ENCODE results near the gene IFIH1. TPM values are rescaled to one million over a fixed set of nuclear protein-coding genes. Genes with fewer than 3 reads are reported as not detected.

Gene IFIH1
- total RNA-seq, 2 donors from 2014 or later = 50.3 to 56.0 TPM

GRCh38 chr2:162242586-162243280 lies 75.8 kb downstream of the IFIH1 start:
- H3K9me3 ChIP-seq (ENCODE audit: control insufficient read depth, low read length, poor library complexity, severe bottlenecking) = no peaks in the 10 kb centered on the region
- no peak overlapping the region for H3K27ac Mint-ChIP-seq
- no peaks in the 10 kb centered on the region for H3K36me3 Mint-ChIP-seq (ENCODE audit: low read depth)
- ATAC-seq (no peak), DNase-seq (no peak)
- H3K4me3 Mint-ChIP-seq = no peak overlapping the region
- H3K4me1 Mint-ChIP-seq = no peaks in the 10 kb centered on the region
- H3K27me3 Mint-ChIP-seq = peaks cover 51% of the 10 kb centered on the region

GRCh38 chr2:162241571-162241970 lies 76.9 kb downstream of the IFIH1 start:
- Mint-ChIP-seq H3K27ac (no peak overlapping the region), H3K4me3 (no peak overlapping the region), H3K4me1 (no peaks in the 10 kb centered on the region), H3K36me3 (ENCODE audit: low read depth) (no peaks in the 10 kb centered on the region), H3K27me3 (peaks cover 48% of the 10 kb centered on the region)
- H3K9me3 ChIP-seq (ENCODE audit: control insufficient read depth, low read length, poor library complexity, severe bottlenecking) = no peaks in the 10 kb centered on the region
- DNase-seq (no peak), ATAC-seq (no peak)

GRCh38 chr2:162234620-162235462 lies 83.6 kb downstream of the IFIH1 start:
- H3K4me3 Mint-ChIP-seq = no peak overlapping the region
- no peak for ATAC-seq
- no peak for DNase-seq
- peaks cover 25% of the 10 kb centered on the region for H3K27me3 Mint-ChIP-seq
- no peaks in the 10 kb centered on the region for H3K4me1 Mint-ChIP-seq
- H3K27ac Mint-ChIP-seq = no peak overlapping the region
- H3K36me3 Mint-ChIP-seq (ENCODE audit: low read depth) = no peaks in the 10 kb centered on the region
- no peaks in the 10 kb centered on the region for H3K9me3 ChIP-seq (ENCODE audit: control insufficient read depth, low read length, poor library complexity, severe bottlenecking)

- Mint-ChIP-seq H3K27ac (no peak overlapping the region), H3K27me3 (peaks cover 25% of the 10 kb centered on the region), H3K4me3 (no peak overlapping the region), H3K4me1 (no peaks in the 10 kb centered on the region), H3K36me3 (ENCODE audit: low read depth) (no peaks in the 10 kb centered on the region)
- DNase-seq = no peak
- no peak for ATAC-seq
- no peaks in the 10 kb centered on the region for H3K9me3 ChIP-seq (ENCODE audit: control insufficient read depth, low read length, poor library complexity, severe bottlenecking)
Observed at GRCh38 chr2:162233197-162233596, 85.3 kb downstream of the IFIH1 start.

DNA sequence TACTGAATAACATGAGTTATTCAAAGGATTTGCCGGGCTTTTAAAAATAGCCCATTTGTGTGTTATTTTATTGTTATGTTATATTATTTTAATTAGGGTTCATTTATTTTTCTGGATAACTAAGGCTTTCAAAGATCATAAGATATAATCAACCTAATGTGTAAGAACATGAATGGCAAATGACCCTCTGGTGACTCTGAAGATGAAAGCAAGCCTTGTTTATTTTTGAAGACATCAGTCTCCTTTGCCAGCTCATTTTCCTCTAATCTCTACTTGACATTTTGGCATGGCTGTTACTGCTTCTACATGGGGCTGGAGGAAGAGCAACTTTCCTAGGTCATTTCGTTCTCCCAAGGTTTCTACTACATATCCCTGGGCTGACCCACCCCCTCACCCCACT lies 85.8 kb downstream of the IFIH1 start:
- H3K4me1 Mint-ChIP-seq = no peaks in the 10 kb centered on the region
- peaks cover 26% of the 10 kb centered on the region for H3K27me3 Mint-ChIP-seq
- ATAC-seq = no peak

DNA sequence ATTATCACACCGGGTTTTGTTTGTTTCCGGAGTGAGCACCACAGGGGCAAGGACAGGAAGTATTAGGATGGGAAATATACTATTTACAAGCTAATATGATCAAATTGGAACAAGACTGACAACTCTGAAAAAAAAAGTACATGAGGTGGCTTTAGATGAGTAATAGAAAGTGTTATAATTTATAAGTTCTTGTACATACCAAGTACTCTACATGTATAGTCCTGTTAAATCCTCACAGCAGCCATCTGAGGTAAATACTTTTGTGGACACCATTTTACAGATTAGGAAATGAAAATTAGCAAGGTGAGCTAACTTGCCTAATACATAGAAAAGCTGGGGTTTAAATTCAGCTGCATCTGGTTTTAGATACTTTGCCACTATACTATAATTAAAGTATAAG lies 86.5 kb downstream of the IFIH1 start:
- Mint-ChIP-seq H3K36me3 (ENCODE audit: low read depth) (no peaks in the 10 kb centered on the region), H3K27ac (no peak overlapping the region), H3K4me1 (no peaks in the 10 kb centered on the region), H3K4me3 (no peak overlapping the region), H3K27me3 (peaks cover 26% of the 10 kb centered on the region)
- H3K9me3 ChIP-seq (ENCODE audit: control insufficient read depth, low read length, poor library complexity, severe bottlenecking) = no peaks in the 10 kb centered on the region
- ATAC-seq (no peak), DNase-seq (no peak)

More for the DNA sequence above, 85.8 kb downstream of the IFIH1 start:
- no peak for DNase-seq
- Mint-ChIP-seq H3K4me3 (no peak overlapping the region), H3K36me3 (ENCODE audit: low read depth) (no peaks in the 10 kb centered on the region), H3K27ac (no peak overlapping the region)
- no peaks in the 10 kb centered on the region for H3K9me3 ChIP-seq (ENCODE audit: control insufficient read depth, low read length, poor library complexity, severe bottlenecking)

GRCh38 chr2:162230761-162231160 lies 87.7 kb downstream of the IFIH1 start:
- H3K27ac Mint-ChIP-seq = no peak overlapping the region
- H3K9me3 ChIP-seq (ENCODE audit: control insufficient read depth, low read length, poor library complexity, severe bottlenecking) = no peaks in the 10 kb centered on the region
- ATAC-seq = no peak
- H3K36me3 Mint-ChIP-seq (ENCODE audit: low read depth) = no peaks in the 10 kb centered on the region
- H3K4me3 Mint-ChIP-seq = no peak overlapping the region
- DNase-seq = no peak
- H3K27me3 Mint-ChIP-seq = peaks cover 20% of the 10 kb centered on the region
- no peaks in the 10 kb centered on the region for H3K4me1 Mint-ChIP-seq

DNA sequence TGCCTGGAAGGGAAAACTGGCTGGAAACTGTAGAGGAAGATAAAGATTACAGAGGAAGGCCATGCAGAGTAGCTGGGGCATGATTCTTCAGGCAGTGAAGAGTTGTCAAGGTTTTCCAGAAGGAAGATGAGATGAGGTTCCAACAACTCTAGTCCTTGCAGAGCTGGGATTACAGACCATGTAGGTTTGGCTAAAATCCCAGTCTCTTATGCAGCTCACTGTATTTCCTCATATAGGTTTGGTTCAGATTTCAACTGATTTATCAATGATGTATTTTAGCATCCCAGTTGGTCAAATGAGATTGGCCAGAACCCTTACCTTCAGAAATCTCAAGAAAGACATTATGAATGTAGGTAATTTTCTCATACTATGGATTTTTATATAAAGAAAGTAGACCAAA lies 91.6 kb downstream of the IFIH1 start:
- Mint-ChIP-seq H3K27ac (no peak overlapping the region), H3K36me3 (ENCODE audit: low read depth) (no peaks in the 10 kb centered on the region), H3K27me3 (peaks cover 29% of the 10 kb centered on the region), H3K4me1 (no peaks in the 10 kb centered on the region), H3K4me3 (no peak overlapping the region)
- H3K9me3 ChIP-seq (ENCODE audit: control insufficient read depth, low read length, poor library complexity, severe bottlenecking) = no peaks in the 10 kb centered on the region
- ATAC-seq (no peak), DNase-seq (no peak)

GRCh38 chr2:162221064-162221463 lies 97.4 kb downstream of the IFIH1 start:
- peaks cover 3% of the 10 kb centered on the region for H3K4me1 Mint-ChIP-seq
- no peaks in the 10 kb centered on the region for H3K36me3 Mint-ChIP-seq (ENCODE audit: low read depth)

DNA sequence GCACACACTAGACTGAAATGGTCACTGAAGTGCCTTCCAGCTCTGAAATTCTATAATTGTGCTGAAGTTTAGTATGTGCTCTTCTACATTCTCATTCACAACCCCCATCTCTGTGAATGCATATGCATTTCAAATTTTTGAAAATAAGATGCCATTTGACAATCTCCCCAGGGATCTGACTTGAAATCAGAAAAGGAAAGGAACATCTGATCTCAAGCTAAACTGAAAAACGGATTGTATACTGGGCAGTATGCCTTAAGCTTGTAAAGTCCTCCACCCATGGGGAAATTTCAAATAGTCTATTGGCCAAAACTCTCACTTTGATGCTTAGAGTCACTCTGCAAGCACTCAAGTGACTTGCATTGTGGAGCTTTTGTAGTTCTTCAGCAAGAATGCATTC lies 98.1 kb downstream of the IFIH1 start:
- no peak overlapping the region for H3K4me3 Mint-ChIP-seq
- no peaks in the 10 kb centered on the region for H3K36me3 Mint-ChIP-seq (ENCODE audit: low read depth)
- ATAC-seq (no peak), DNase-seq (no peak)
- H3K9me3 ChIP-seq (ENCODE audit: control insufficient read depth, low read length, poor library complexity, severe bottlenecking) = no peaks in the 10 kb centered on the region
- H3K4me1 Mint-ChIP-seq = peaks cover 3% of the 10 kb centered on the region
- H3K27ac Mint-ChIP-seq = no peak overlapping the region
- peaks cover 44% of the 10 kb centered on the region for H3K27me3 Mint-ChIP-seq

More at GRCh38 chr2:162221064-162221463, 97.4 kb downstream of the IFIH1 start:
- peak; percentile 72 for ATAC-seq
- no peak overlapping the region for H3K4me3 Mint-ChIP-seq
- peak; percentile 25 to 41 (median 29) for DNase-seq
- no peaks in the 10 kb centered on the region for H3K9me3 ChIP-seq (ENCODE audit: control insufficient read depth, low read length, poor library complexity, severe bottlenecking)
- peaks cover 40% of the 10 kb centered on the region for H3K27me3 Mint-ChIP-seq
- no peak overlapping the region for H3K27ac Mint-ChIP-seq

GRCh38 chr2:162219426-162219825 lies 99.1 kb downstream of the IFIH1 start:
- peaks cover 3% of the 10 kb centered on the region for H3K4me1 Mint-ChIP-seq
- no peaks in the 10 kb centered on the region for H3K9me3 ChIP-seq (ENCODE audit: control insufficient read depth, low read length, poor library complexity, severe bottlenecking)
- no peaks in the 10 kb centered on the region for H3K36me3 Mint-ChIP-seq (ENCODE audit: low read depth)
- no peak overlapping the region for H3K27ac Mint-ChIP-seq
- no peak overlapping the region for H3K4me3 Mint-ChIP-seq
- ATAC-seq = no peak
- H3K27me3 Mint-ChIP-seq = peaks cover 43% of the 10 kb centered on the region
- DNase-seq = no peak

- DNase-seq = no peak
- H3K9me3 ChIP-seq (ENCODE audit: control insufficient read depth, low read length, poor library complexity, severe bottlenecking) = no peaks in the 10 kb centered on the region
- H3K27ac Mint-ChIP-seq = no peak overlapping the region
- no peaks in the 10 kb centered on the region for H3K36me3 Mint-ChIP-seq (ENCODE audit: low read depth)
- no peak overlapping the region for H3K4me3 Mint-ChIP-seq
- H3K4me1 Mint-ChIP-seq = peaks cover 3% of the 10 kb centered on the region
- no peak for ATAC-seq
- H3K27me3 Mint-ChIP-seq = peaks cover 43% of the 10 kb centered on the region
Observed at GRCh38 chr2:162217598-162217997, 100.9 kb downstream of the IFIH1 start.
